RKO (cell line): ENCODE measurements around the gene PXYLP1.

Experiments used
- DNase-seq: peaks from one replicate; pipeline ENCODE4 v3.0.0-alpha.2; 2016; ENCODE audit warnings: low spot score

The PXYLP1 gene

DNA sequence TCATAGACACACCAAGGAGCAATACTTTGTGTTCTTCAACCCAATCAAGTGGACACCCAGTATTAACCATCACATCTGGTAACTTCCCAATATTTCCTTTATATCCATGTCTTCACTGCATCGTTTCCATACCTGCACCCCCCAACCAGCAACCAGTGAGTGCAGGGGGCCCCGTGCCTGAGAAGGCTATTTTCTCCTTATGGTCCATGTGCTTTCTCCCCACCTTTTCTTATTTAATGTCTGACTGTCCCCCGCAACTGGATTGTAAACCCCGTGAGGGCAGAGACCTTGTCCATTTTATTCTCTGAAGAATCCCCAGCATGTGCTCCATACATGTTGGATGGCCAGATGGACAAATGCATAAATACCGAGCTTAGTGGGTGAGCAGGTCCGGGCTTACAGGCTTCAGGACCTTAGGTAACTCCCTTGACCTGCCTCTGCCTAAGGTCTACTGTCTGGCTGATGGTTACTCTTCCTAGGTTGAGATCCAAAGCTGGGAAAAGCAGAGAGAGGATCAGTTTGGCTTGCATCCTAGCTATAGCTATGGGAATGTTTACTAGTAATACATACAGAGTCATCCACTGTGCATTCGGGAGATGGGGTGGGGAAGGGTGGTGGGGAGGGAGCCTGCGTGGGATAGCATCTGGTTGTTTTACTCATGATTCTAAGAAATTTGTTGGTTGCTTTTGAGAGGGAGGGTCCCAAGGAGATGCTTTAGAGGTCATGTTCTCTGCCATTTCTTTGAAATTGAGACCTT lies 41.5 kb downstream of the PXYLP1 start:
- no peak for DNase-seq

- no peak for DNase-seq
Measured at GRCh38 chr3:141273700-141274410, 42.2 kb downstream of the PXYLP1 start.

DNA sequence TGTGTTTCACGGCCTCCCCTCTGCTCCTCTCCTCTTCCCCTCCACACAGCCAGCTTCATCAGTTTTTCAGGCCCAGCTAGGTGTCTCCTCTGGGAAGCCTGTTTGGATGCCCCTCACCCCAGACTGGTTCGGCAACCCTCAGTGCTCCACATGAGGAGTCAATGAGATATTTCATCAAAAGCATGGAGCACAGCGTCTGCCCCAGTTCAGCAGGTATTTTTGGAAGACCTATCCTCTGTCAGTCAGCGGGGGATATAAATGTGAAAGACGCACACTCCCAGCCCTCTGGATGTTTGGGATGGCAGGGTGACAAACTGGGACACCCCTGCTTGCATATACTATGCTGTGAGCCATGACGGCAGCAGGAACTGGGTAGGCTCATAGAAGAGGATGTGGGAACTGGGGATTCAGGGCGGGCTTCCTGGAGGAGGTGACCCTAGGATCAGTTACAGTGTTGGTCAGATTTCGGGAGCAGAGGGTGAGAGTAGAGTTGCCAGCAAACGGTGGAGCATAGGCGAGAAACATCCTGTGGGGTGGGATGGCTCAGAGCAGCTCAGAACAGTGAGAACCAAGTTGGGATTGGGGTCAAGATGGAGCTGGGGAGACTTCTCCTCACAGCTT lies 42.9 kb downstream of the PXYLP1 start:
- DNase-seq, result no peak

DNA sequence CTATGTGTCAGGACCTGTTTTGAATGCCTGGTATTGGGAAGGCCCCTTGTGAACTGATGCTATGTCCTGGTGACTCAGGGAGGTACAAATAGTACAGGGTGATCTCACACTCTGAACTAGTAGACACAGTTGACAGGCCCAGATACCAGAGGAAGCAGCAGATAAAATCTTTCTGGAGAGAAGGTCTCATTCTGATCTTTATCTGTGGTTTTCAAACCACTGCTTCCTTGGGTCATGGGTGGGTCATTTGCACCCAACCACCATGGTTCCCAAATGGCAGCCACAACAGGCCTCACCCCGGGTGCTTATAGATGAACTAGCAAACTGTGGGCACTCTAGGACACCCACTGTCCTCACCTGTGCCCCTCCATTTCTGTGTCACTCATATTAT lies 43.4 kb downstream of the PXYLP1 start:
- no peak for DNase-seq

- no peak for DNase-seq
Measured at GRCh38 chr3:141275511-141275910, 43.9 kb downstream of the PXYLP1 start.

DNA sequence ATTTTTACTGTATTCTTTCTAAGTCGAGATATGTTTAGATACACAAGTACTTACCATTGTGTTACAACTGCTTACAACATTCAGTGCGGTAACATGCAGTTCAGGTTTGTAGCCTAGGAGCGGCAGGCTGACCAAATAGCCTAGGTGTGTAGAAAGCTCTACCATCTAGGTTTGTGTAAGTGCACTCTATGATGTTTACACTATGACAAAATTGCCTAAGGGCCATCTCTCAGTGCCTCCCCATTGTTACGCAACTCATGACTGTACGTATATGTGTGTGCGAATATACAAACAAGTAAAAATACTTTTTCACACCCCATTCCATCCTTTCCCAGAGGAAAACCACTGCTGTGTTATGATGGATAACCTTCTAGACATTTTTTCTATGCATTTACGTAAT lies 44.3 kb downstream of the PXYLP1 start:
- DNase-seq, result no peak

GRCh38 chr3:141276398-141276797 lies 44.8 kb downstream of the PXYLP1 start:
- DNase-seq, result no peak

GRCh38 chr3:141277451-141277850 lies 45.8 kb downstream of the PXYLP1 start:
- no peak for DNase-seq

DNA sequence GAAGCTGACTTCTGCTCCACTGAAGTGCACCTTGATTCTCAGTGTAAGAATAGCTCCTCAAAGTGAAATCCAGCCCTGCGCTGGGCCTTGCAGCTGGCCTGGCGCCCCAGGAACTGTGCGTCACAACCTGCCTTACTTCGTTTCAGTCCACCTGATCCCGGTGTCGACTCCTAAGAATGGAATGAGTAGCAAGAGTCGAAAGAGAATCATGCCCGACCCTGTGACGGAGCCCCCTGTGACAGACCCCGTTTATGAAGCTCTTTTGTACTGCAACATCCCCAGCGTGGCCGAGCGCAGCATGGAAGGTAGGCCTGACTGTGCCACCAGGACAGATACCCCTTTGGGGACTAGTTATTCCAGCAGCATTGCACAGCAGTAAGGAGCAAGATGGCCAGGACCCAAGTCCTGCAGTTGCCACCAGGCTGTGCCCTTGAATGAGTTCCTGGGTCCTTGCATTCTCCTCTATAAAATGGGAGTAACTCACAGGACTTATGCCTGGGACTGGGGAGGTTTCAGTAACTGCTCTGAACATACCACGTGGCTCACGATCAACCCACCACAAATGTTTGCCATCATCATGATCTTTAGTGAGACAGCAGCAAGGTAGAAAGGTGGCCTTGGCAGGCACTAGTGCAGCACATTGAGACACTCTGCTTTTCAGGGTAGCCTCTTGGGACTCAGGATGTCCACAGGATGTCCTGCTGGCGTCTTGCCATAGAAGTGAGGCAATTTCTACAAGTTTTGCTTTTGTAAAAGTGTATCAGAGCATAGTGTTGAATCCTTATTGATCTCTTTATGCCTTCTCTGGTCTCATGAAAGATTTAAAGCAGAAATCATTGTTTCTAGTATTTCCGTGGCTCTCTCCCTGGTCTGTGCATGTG lies 46.8 kb downstream of the PXYLP1 start:
- no peak for DNase-seq

- peak; percentile 35 for DNase-seq
Measured at GRCh38 chr3:141279077-141279967, 47.7 kb downstream of the PXYLP1 start.

DNA sequence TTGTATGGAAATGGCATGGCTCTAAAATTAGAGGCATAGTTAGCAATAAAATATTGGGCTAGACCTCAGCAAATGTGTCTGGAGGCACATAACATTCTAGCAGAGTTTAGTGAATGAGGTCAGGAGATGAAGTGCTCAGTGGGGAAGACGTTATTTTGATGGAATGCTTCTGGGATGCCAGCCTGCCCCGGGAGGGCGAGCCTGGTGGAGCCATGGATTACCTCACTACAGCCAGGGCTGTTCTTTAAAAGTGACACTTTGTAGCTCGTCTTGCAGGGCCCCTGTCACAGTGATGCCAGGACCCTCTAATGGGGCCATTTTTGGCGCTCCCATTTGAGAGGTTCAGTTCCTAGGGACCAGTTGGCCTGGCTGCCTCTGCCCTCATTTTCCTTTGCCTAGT lies 48.5 kb downstream of the PXYLP1 start:
- no peak for DNase-seq

GRCh38 chr3:141280690-141281089 lies 49.1 kb downstream of the PXYLP1 start:
- DNase-seq, result no peak

DNA sequence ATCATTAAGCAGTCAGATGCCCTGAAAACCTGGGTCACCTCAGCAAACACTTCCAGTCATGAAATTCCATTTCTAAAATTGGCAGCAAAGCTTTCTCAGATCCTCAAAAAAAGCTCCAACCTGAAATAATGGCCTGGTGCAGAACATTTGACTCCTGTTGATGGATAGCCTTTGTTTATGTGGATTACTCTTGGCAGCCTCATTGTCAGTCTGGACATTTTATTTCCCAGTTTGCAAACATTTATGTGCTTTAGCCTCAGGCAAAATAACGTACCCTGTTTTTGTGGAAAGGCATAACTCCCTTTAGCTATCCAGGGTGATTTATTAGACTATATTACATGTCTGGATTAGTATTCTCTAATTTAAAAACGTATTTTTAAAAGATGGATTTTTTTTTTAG lies 53.9 kb downstream of the PXYLP1 start:
- DNase-seq, result no peak

- no peak for DNase-seq
Measured at GRCh38 chr3:141286856-141287255, 55.2 kb downstream of the PXYLP1 start.

DNA sequence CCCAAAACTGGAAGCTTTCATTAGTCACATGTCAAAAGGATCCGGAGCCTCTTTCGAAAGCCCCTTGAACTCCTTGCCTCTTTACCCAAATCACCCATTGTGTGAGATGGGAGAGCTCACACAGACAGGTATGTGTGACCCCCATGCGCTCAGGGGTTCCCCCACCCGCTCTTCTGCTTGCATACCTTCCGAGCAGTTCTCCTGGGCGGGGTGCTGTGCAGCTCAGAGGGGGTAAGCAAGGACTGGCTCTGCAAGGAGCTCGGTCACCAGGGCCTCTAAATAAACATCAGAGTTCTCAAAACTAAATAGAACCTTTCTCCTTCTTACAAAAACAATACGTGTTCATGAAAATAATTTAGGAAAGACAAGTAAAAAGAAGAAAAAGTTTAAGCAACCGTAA lies 55.7 kb downstream of the PXYLP1 start:
- no peak for DNase-seq

GRCh38 chr3:141288336-141288990 lies 56.8 kb downstream of the PXYLP1 start:
- DNase-seq, result no peak

GRCh38 chr3:141289228-141289772 lies 57.7 kb downstream of the PXYLP1 start:
- no peak for DNase-seq

GRCh38 chr3:141291559-141292355 lies 60.1 kb downstream of the PXYLP1 start:
- DNase-seq, result no peak

DNA sequence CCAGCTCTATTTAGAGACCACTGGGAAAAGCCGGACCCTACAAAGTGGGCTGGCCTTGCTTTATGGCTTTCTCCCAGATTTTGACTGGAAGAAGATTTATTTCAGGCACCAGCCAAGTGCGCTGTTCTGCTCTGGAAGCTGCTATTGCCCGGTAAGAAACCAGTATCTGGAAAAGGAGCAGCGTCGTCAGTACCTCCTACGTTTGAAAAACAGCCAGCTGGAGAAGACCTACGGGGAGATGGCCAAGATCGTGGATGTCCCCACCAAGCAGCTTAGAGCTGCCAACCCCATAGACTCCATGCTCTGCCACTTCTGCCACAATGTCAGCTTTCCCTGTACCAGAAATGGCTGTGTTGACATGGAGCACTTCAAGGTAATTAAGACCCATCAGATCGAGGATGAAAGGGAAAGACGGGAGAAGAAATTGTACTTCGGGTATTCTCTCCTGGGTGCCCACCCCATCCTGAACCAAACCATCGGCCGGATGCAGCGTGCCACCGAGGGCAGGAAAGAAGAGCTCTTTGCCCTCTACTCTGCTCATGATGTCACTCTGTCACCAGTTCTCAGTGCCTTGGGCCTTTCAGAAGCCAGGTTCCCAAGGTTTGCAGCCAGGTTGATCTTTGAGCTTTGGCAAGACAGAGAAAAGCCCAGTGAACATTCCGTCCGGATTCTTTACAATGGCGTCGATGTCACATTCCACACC lies 60.9 kb downstream of the PXYLP1 start:
- DNase-seq, result no peak
